GM04503 (cell line): ENCODE data around the gene SERPINB6.
"Not testable (repeated sequence)": the region's sequence is repeated elsewhere in the genome, so short reads cannot be mapped to it uniquely, and the experiment has no call there.

Source experiments
- DNase-seq: peaks from one replicate; pipeline ENCODE4 v3.0.0-alpha.2; 2012; ENCODE audit warnings: low read depth

Gene SERPINB6

GRCh38 chr6:2999618-3000557 is 28.5 kb upstream of the SERPINB6 start, which contains the start of gene NQO2:
NQO2 (plus strand) TSS chr6:2999894; CDS start chr6:3006553, 6,659 bp downstream.
- DNase-seq: no peak

GRCh38 chr6:2998998-2999617 is 27.7 kb upstream of the SERPINB6 start:
- DNase-seq: peak; percentile 34

GRCh38 chr6:2998249-2998997 is 27.1 kb upstream of the SERPINB6 start:
- DNase-seq: not testable (repeated sequence)

- DNase-seq: no peak
Measured at GRCh38 chr6:2993755-2994317, 22.5 kb upstream of the SERPINB6 start.

GRCh38 chr6:2992330-2992979 is 21.1 kb upstream of the SERPINB6 start:
- no peak for DNase-seq

- no peak for DNase-seq
Measured at GRCh38 chr6:2990932-2991506, 19.7 kb upstream of the SERPINB6 start.

GRCh38 chr6:2990248-2990931 is 19.0 kb upstream of the SERPINB6 start:
- no peak for DNase-seq

- DNase-seq: peak; percentile 91
Measured at GRCh38 chr6:2989332-2990247, 18.2 kb upstream of the SERPINB6 start.

GRCh38 chr6:2988426-2989331 is 17.3 kb upstream of the SERPINB6 start:
- DNase-seq: peak; percentile 89

- DNase-seq: no peak
Measured at GRCh38 chr6:2988094-2988425, 16.7 kb upstream of the SERPINB6 start.

GRCh38 chr6:2986722-2987221 is 15.4 kb upstream of the SERPINB6 start:
- DNase-seq: peak; percentile 92

- DNase-seq: no peak
Measured at GRCh38 chr6:2984738-2985406, 13.5 kb upstream of the SERPINB6 start.

GRCh38 chr6:2982426-2983117 is 11.2 kb upstream of the SERPINB6 start:
- no peak for DNase-seq

- no peak for DNase-seq
Measured at GRCh38 chr6:2980465-2980855, 9.1 kb upstream of the SERPINB6 start.

- no peak for DNase-seq
Measured at GRCh38 chr6:2979819-2980464, 8.6 kb upstream of the SERPINB6 start.

- no peak for DNase-seq
Measured at GRCh38 chr6:2978923-2979322, 7.6 kb upstream of the SERPINB6 start.
